DMS114 treated with DMSO at 0.1 percent for 48 hours (cell line): ENCODE measurements around the gene JAK1.
A peak's percentile ranks its signal among the peaks of the same experiment; 100 is the strongest.

Source experiments
- DNase-seq: peaks from one replicate; lab custom pipeline; 2025; ENCODE audit not compliant: unreplicated experiment; lab: John Stamatoyannopoulos, UW

JAK1 gene

DNA sequence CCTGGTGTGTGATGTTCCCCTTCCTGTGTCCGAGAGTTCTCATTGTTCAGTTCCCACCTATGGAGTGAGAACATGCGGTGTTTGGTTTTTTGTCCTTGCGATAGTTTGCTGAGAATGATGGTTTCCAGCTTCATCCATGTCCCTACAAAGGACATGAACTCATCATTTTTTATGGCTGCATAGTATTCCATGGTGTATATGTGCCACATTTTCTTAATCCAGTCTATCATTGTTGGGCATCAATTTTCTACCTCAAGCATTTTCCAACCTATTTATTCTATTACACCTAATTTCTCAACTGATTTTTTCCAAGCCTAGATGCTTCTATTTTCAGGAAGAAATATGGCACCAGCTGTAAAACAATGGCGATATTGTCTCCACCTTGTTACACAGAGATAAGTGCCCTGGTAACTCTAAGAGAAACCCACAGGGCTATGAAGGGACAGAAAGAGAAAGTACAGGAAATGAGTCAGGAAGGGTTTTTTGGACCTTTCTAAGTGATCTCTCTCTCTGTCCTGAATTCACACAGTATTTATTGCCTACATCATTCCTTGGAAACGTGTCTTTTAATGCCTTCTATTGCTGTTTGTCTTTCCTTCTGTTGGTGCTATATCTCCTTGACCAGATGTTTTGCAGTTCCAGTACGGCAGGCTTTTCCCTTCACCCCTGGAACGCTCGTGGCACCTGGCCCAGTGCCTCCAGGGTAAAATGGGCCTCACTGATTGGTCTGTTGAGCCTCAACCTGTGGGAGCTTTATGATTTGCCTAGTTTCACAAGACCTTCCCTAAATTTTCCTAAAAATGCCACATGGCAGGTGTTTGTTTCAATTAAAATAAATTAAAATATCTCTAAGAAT is 14.6 kb upstream of the JAK1 start:
- no peak for DNase-seq

DNA sequence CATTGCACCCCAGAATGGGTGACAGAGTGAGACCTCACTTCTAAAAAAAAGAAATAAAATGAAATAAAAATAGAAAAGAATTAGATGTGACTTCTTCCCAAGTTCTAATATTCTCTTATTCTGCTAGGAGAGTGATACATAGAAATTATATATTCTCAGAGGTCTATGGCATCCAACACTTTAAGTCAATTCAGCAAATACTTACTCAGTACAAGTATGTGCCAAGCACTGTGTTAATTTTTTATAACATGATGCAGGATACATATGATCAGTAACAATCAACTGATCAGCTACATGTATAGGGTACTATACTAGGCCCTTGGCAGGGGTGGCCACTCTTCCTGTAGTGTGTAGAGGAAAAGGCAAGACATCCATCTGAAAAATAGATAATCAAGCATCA is 13.0 kb upstream of the JAK1 start:
- DNase-seq = no peak

GRCh38 chr1:64976361-64976760 is 10.0 kb upstream of the JAK1 start:
- no peak for DNase-seq

DNA sequence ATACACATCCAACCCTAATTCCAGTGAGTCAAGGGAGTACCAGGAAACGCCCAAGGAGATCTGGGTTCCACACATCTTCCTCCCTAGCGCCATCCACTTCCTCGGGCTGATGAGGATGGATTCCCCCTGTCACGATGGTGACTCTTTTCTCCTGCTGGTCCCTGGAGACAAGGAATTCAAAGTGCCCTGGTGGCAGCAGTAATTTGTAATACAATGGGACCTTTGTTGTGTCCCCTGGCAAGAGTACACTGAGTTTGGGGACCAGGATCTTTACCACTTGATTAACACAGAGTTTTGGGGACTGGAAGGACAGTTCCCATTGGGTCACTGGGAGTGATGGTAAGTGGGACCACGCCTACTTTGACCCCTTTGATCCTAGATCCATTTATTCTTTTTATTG is 9.4 kb upstream of the JAK1 start:
- no peak for DNase-seq

DNA sequence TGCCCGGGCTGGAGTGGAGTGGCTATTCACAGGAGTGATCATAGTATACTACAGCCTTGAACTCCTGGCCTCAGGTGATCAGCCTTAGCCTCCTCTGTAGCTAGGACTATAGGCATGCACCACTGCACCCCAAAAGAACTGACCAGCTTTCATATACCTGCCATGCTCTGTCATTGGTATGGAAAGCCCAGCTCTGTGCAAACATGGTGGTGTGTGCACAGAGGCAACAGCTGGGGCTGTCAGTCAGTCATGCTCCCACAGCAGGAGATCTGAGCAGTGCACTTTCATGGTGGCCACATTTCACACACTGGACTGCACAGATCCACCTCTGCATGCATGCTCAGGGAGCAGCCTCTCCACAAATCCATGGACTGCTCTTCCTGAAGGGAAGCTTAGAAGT is 8.8 kb upstream of the JAK1 start:
- no peak for DNase-seq

GRCh38 chr1:64974288-64974825 is 8.0 kb upstream of the JAK1 start:
- no peak for DNase-seq

- no peak for DNase-seq
Observed at GRCh38 chr1:64973061-64973647, 6.8 kb upstream of the JAK1 start.

GRCh38 chr1:64969305-64970046 is 3.1 kb upstream of the JAK1 start:
- no peak for DNase-seq

DNA sequence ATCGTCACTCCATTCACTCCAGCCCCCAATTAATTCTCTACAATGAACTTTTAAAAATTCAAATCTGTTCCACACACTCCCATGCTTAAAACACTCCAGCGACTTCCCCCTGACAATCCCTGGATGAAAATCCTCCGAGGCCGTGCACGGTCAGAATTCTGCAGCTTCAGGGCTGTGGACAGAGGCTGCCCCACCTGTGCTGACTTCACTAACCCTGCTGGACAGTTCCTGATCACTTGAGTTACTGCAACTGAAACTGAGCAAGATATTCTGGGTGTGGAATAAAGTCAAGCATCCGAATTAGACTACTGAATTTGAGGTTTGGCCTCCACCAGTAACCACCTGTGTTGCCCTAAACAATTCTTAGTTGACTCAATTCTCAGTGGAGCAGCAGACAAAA is 1.0 kb upstream of the JAK1 start:
- no peak for DNase-seq

DNA sequence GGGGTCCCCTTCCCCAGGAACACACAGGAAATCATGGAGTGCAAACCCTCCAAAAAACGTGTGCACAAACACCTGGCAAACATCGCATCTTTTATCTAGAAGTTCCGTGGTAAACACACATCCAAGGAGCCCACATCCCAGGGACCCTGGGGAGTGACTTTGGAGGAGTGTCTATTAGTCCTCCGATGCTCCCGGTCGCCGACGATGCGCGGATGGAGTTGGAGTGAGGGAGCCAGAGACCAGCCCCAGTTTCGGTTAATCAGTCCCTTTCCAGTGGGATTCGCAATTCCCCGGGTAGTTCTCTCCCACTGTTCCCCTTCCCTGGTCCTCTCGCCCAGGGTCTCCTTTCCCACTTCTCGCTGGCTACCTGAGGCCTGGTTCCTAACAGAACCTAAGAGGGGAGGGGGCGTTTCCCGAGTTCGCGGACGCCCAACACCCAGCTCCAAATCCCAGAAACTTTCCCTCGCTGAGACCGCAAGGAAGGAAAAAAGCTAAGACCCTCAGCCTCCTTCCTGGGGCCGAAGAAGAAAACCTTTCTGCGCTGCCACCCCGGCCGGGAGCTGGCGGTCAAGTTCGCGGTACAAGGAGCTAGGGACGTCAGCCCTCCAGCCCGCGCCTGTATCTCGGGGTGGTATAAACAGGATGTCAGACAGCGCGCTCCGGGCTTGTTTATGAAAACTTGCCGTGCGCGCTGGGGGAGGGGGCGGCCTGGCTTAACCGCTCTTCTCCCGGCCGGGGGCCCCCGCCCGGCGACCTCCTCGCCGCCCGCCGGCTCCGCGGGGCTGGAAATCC is 787 bp downstream of the JAK1 start:
- peak; percentile 33 for DNase-seq

DNA sequence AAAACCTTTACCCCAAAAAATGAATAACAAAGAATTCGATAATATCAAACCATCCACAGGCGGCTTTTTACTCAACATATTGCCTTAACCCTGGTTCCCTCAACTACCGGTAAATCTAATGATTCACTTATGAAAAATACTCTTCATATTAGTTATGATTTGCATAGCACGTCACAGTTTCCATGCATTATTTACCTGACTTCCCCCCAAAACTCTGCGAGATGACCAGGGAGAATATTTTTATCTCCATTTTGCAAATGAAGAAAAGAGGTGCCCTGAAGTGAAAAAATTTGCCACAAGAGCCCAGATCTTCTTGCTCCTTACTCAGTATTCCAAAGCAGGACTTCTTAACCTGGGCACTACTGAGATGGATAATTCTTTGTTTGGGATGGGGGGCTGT is 2.9 kb downstream of the JAK1 start:
- no peak for DNase-seq

DNA sequence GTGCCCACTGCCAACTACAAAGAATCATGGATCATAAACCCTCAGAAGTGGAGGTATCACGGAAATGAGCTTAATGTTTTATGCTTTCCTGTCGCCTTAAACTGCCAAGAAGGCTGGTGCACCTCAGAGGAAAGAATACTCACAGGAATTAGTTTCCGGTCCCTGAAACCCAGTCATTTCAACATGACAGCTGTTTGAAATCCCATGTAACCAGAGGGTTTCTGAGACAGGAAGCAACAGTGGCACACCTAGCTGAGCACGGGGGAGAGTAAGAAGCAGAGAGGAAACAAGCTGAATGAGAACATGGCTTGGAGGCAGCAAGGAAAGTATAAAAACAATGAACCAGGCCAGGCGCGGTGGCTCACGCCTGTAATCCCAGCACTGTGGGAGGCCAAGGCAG is 3.9 kb downstream of the JAK1 start:
- no peak for DNase-seq

- no peak for DNase-seq
Observed at GRCh38 chr1:64961923-64962322, 4.4 kb downstream of the JAK1 start.

- no peak for DNase-seq
Observed at GRCh38 chr1:64960731-64961130, 5.6 kb downstream of the JAK1 start.

- no peak for DNase-seq
Observed at GRCh38 chr1:64959986-64960385, 6.4 kb downstream of the JAK1 start.

DNA sequence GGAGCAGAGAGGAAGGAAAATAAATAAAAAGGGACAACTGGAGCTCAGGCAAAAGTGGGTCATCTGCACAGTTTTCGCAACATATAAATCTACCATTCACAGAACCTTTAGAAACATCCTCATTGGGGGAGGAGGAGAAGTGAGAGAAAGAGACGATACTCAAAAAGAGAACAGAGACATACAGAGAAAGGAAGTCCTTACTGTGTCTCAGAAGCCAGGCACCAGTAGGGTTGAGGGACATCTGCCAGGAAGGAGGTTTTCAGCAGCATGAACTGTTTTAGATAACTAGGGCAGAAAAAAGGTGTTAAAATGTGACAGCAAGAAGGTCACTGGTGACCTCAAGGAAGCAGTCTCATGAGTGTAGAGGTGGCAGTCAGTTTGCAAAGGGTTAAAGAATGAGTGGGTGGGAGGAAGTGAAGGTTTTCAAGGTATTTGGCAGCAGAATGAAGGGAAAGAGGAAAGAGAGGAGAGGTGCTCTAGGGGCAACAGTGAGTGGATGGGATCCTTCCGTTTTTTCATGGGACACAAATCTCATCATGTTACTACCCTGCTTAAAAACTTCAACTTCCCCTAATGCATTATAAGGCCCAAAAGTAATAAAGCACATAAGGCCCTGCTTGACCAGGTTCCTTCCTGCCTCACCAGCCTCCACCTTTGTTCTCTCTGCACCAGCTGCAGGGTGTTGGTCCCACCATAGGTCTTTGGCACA is 9.5 kb downstream of the JAK1 start:
- DNase-seq = no peak

GRCh38 chr1:64956010-64956640 is 10.2 kb downstream of the JAK1 start:
- no peak for DNase-seq

- DNase-seq = no peak
Observed at GRCh38 chr1:64955097-64956009, 11.0 kb downstream of the JAK1 start.

DNA sequence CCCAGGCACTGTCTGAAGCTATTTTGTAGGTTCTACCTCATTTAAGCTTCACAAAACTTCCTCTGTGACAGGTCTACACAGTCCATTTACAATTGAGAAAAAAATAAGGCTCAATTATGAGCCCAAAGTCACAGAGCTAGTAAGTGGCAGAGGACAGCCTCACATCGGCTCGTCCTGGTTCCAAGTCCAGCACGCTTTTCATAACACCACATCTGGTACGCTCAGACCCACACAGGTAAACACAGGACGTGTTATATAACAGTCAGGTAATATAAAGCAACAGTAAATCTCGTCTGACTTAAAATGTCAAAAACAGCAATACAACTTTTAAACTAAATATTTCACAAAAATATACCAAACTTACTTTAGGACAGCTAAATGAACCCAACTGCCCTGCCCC is 13.1 kb downstream of the JAK1 start:
- no peak for DNase-seq
